Testis (tissue), 2 donors: ENCODE measurements around the gene RTN4IP1.

Experiments used
- CTCF ChIP-seq, 3 experiments: fragments of 450-650 bp in 2 of 3; fragments of 200-600 bp in 1 of 3; sonication (generic) in 1 of 3; IDR thresholded peaks; one replicate each; pipeline ENCODE4 v1.5.1; 2016 to 2019; ENCODE audit warnings: antibody characterized with exemption in 3 of 3, mild to moderate bottlenecking in 2 of 3, moderate library complexity in 1 of 3
- POLR2A ChIP-seq: fragments of 450-650 bp; IDR thresholded peaks from one replicate; pipeline ENCODE4 v1.6.1; 2017; ENCODE audit warnings: antibody characterized with exemption, mild to moderate bottlenecking, moderate library complexity

- TF ChIP-seq POLR2A (no peak), CTCF (IDR thresholded peaks at IDR 0.05) (no peak)
These were observed 56.3 kb downstream of the RTN4IP1 start for GRCh38 chr6:106572875-106573585.
